GM12878 (cell line): ENCODE data around the gene FGD5. TPM values are rescaled to one million over a fixed set of nuclear protein-coding genes. Genes with fewer than 3 reads are reported as not detected.

Experiments
- ATAC-seq: fragments of 200-7000 bp; cut with Tn5 transposase; 3 replicates; pipeline ENCODE4 v1.9.1; 2020; ENCODE audit warnings: mild to moderate bottlenecking, moderate library complexity
- BruUV-seq: library from RNA; stranded (reverse); fragments of 400-500 nt; replicated peaks from 2 replicates; lab custom pipeline; 2021; lab: Mats Ljungman, UMichigan
- CTCF ChIA-PET: fragments of 300-600 bp; sonication (Branson Sonifier 250); formaldehyde crosslinking; extraction: SDS; loops from one replicate; lab custom pipeline; 2021; ENCODE audit warnings: inconsistent platforms; lab: Yijun Ruan, JAX
- POLR2A ChIA-PET: fragments of 350-600 bp; formaldehyde crosslinking; extraction: SDS; loops from one replicate; lab custom pipeline; 2021; ENCODE audit warnings: inconsistent platforms; lab: Charles Lee
- RAD21 ChIA-PET: fragments of 300-600 bp; sonication (Branson Sonifier 250); formaldehyde crosslinking; loops from one replicate; lab custom pipeline; 2023; ENCODE audit warnings: antibody characterized with exemption; ENCODE audit not compliant: unreplicated experiment; lab: Charles Lee
- SMC1A ChIA-PET: fragments of 300-600 bp; sonication (Branson Sonifier 250); formaldehyde crosslinking; loops from one replicate; lab custom pipeline; 2023; ENCODE audit not compliant: unreplicated experiment, uncharacterized antibody; lab: Charles Lee
- DNase-seq: peaks from one replicate; pipeline ENCODE4 v3.0.0-alpha.2; 2011; ENCODE audit warnings: low read depth, low spot score
- FAIRE-seq: peaks from 3 replicates; lab custom pipeline; 2011; peaks lifted over from hg19 to GRCh38; lab: Jason Lieb, UNC
- H2AFZ ChIP-seq: 2 replicates; pipeline ENCODE4 v1.6.0; 2011; ENCODE audit warnings: low read depth, low read length, control low read depth; ENCODE audit not compliant: control insufficient read depth
- H3K27ac ChIP-seq: 2 replicates; pipeline ENCODE4 v1.5.1; 2011; ENCODE audit warnings: control low read depth; ENCODE audit not compliant: control insufficient read depth, insufficient read depth
- H3K27me3 ChIP-seq, 2 experiments: replicated peaks in 1 of 2; 2 replicates each; pipeline versions ENCODE4 v1.6.0 to v1.6.1; 2011; ENCODE audit warnings: low read length in 1 of 2; ENCODE audit not compliant: control insufficient read depth in 2 of 2, insufficient read depth in 2 of 2
- H3K36me3 ChIP-seq, 2 experiments: 2 replicates each; pipeline ENCODE4 v1.5.1; 2011; ENCODE audit warnings: low read length in 1 of 2; ENCODE audit not compliant: control insufficient read depth in 2 of 2, insufficient read depth in 2 of 2
- H3K4me1 ChIP-seq: 2 replicates; pipeline ENCODE4 v1.6.1; 2011; ENCODE audit warnings: mild to moderate bottlenecking, low read length, moderate library complexity, mixed read lengths; ENCODE audit not compliant: control insufficient read depth, insufficient read depth
- H3K4me2 ChIP-seq: 2 replicates; pipeline ENCODE4 v1.6.0; 2011; ENCODE audit warnings: control low read depth; ENCODE audit not compliant: control insufficient read depth, insufficient read depth
- H3K4me3 ChIP-seq: fragments of 200-600 bp; sonication (generic); 2 replicates; pipeline ENCODE4 v1.5.1; 2016
- H3K79me2 ChIP-seq: 2 replicates; pipeline ENCODE4 v1.6.0; 2011; ENCODE audit warnings: low read length; ENCODE audit not compliant: control insufficient read depth, insufficient read depth
- H3K9ac ChIP-seq: 2 replicates; pipeline ENCODE4 v1.8.0; 2011; ENCODE audit warnings: low read length, control low read depth, mixed read lengths; ENCODE audit not compliant: control insufficient read depth, insufficient read depth
- H3K9me3 ChIP-seq: replicated peaks from 3 replicates; pipeline ENCODE4 v1.5.1; 2011; ENCODE audit warnings: mild to moderate bottlenecking, low read length; ENCODE audit not compliant: control insufficient read depth, insufficient read depth
- H4K20me1 ChIP-seq: 2 replicates; pipeline ENCODE4 v1.6.0; 2011; ENCODE audit not compliant: control insufficient read depth, insufficient read depth
- ATF3 ChIP-seq: IDR thresholded peaks from 2 replicates; pipeline ENCODE4 v1.6.1; 2011; ENCODE audit warnings: low read depth, mild to moderate bottlenecking, low read length, moderate library complexity, borderline replicate concordance; ENCODE audit errors: extremely low read depth
- BRCA1 ChIP-seq: IDR thresholded peaks from 2 replicates; pipeline ENCODE4 v1.6.1; 2011; ENCODE audit warnings: low read depth, low read length, improper control_type of control experiment
- CHD1 ChIP-seq: IDR thresholded peaks from 2 replicates; pipeline ENCODE4 v1.6.1; 2012; ENCODE audit warnings: low read depth, low read length, improper control_type of control experiment
- DPF2 ChIP-seq: fragments of 450-650 bp; IDR thresholded peaks from 2 replicates; pipeline ENCODE4 v1.6.1; 2017; ENCODE audit warnings: mild to moderate bottlenecking
- ESRRA ChIP-seq: IDR thresholded peaks from 2 replicates; pipeline ENCODE4 v1.6.1; 2012; ENCODE audit warnings: mild to moderate bottlenecking, low read length, improper control_type of control experiment
- GATAD2B ChIP-seq: fragments of 450-650 bp; conservative IDR thresholded peaks from 2 replicates; pipeline ENCODE4 v1.6.1; 2017; ENCODE audit warnings: low read depth, mild to moderate bottlenecking, moderate library complexity
- IKZF2 ChIP-seq, 2 experiments: fragments of 450-650 bp; IDR thresholded peaks; 2 replicates each; pipeline ENCODE4 v1.6.1; 2017; ENCODE audit warnings: mild to moderate bottlenecking in 2 of 2, moderate library complexity in 2 of 2
- JUNB ChIP-seq: IDR thresholded peaks from 2 replicates; pipeline ENCODE4 v1.6.1; 2016; ENCODE audit warnings: antibody characterized with exemption, mild to moderate bottlenecking
- KAT2A ChIP-seq: conservative IDR thresholded peaks from 2 replicates; pipeline ENCODE4 v1.6.1; 2011; ENCODE audit warnings: low read depth, low read length; ENCODE audit not compliant: control insufficient read depth
- KDM1A ChIP-seq: fragments of 200-600 bp; sonication (generic); IDR thresholded peaks from 2 replicates; pipeline ENCODE4 v1.6.1; 2016; ENCODE audit warnings: borderline replicate concordance
- MYC ChIP-seq: IDR thresholded peaks from 2 replicates; pipeline ENCODE4 v1.6.1; 2011; ENCODE audit warnings: mild to moderate bottlenecking, low read length, moderate library complexity, inconsistent platforms; ENCODE audit not compliant: insufficient read depth, insufficient replicate concordance, insufficient read length, severe bottlenecking
- NFIC ChIP-seq: IDR thresholded peaks from 2 replicates; pipeline ENCODE4 v1.6.1; 2012; ENCODE audit warnings: low read depth, mild to moderate bottlenecking, inconsistent platforms, low read length, moderate library complexity
- NFYA ChIP-seq: IDR thresholded peaks from 2 replicates; pipeline ENCODE4 v1.6.1; 2011; ENCODE audit warnings: low read depth, mild to moderate bottlenecking, low read length, improper control_type of control experiment, borderline replicate concordance
- RBBP5 ChIP-seq: fragments of 200-600 bp; sonication (generic); conservative IDR thresholded peaks from 2 replicates; pipeline ENCODE4 v1.6.1; 2016
- RCOR1 ChIP-seq: conservative IDR thresholded peaks from 2 replicates; pipeline ENCODE4 v1.6.1; 2012; ENCODE audit warnings: low read depth, low read length, improper control_type of control experiment
- SUPT20H ChIP-seq: IDR thresholded peaks from 2 replicates; pipeline ENCODE4 v1.6.1; 2011; ENCODE audit warnings: low read depth, mild to moderate bottlenecking, low read length, moderate library complexity, borderline replicate concordance; ENCODE audit not compliant: control insufficient read depth
- TAF1 ChIP-seq: IDR thresholded peaks from 2 replicates; pipeline ENCODE4 v1.6.1; 2011; ENCODE audit warnings: mild to moderate bottlenecking, low read depth, low read length, borderline replicate concordance
- ZBED1 ChIP-seq: IDR thresholded peaks from 2 replicates; pipeline ENCODE4 v1.6.1; 2016; ENCODE audit warnings: borderline replicate concordance
- WGBS: methylation state at CpG from one replicate; pipeline ENCODE4 v1.1.6; 2016; ENCODE audit warnings: low lambda C conversion rate; ENCODE audit not compliant: insufficient replicate concordance, insufficient coverage; ENCODE audit errors: missing lambda C conversion rate; 5-methylcytosine and 5-hydroxymethylcytosine counted together
- in situ Hi-C: fragments of 300-500 bp; cut with MboI; formaldehyde crosslinking; loops from 9 replicates; pipeline ENCODE4 v1.14.3; 2018; ENCODE audit warnings: mixed read lengths
- intact Hi-C: fragments of 100-400 bp; cut with micrococcal nuclease; formaldehyde crosslinking; loops from one replicate; pipeline ENCODE4 v1.14.2; 2022; ENCODE audit not compliant: unreplicated experiment
- polyA plus RNA-seq, 11 experiments: library from polyadenylated mRNA; depleted of rRNA in 4 of 11; unstranded in 6 of 11; stranded (reverse) in 5 of 11; fragments of >200 nt; fragmentation: Nextera tagmentation in 4 of 11; fragmentation: Illumina TruSeq in 1 of 11; extraction: Ambion mirVana in 4 of 11; extraction: Trizol in 1 of 11; gene quantifications; 1 replicate in 1 of 11; 2 replicates in 10 of 11; pipeline versions ENCODE4 v1.2.1 to v1.2.3, GENCODE V29; 2011 to 2016; ENCODE audit warnings: inconsistent platforms in 2 of 11, missing spikeins in 2 of 11, low read depth in 1 of 11
- total RNA-seq, 4 experiments: library from RNA; depleted of rRNA in 3 of 4; stranded (reverse); fragments of >200 nt in 3 of 4; fragmentation: Illumina TruSeq in 1 of 4; extraction: Trizol in 1 of 4; gene quantifications; 2 replicates each; pipeline versions ENCODE4 v1.2.1 to v1.2.3, GENCODE V29; 2013 to 2021

The FGD5 gene
- total and polyA plus RNA-seq, 10 of the 15 experiments (the other 5 are each of a cell fraction or from before 2014, with no cell fraction given): 0.03 to 0.13 (median 0.11) TPM; not detected in 3

GRCh38 chr3:14820156-14820555 lies 1.4 kb downstream of the FGD5 start:
- H3K27ac ChIP-seq: no peak overlapping the region

GRCh38 chr3:14821151-14821550 lies 2.4 kb downstream of the FGD5 start:
- Histone ChIP-seq H3K27me3 (peaks cover 0 to 2% of the 10 kb centered on the region in 2 experiments; a peak in 1 of 4 replicates), H3K4me3 (no peak overlapping the region), H3K4me1 (no peaks in the 10 kb centered on the region), H3K36me3 (no peaks in the 10 kb centered on the region), H3K27ac (no peak overlapping the region), H3K9me3 (no peaks in the 10 kb centered on the region), H3K79me2 (no peaks in the 10 kb centered on the region), H4K20me1 (no peaks in the 10 kb centered on the region), H3K9ac (no peak overlapping the region), H2AFZ (no peak overlapping the region), H3K4me2 (no peak overlapping the region)
- intact Hi-C loops (no loop called here), in situ Hi-C loops (no loop called here)
- ChIA-PET SMC1A (interaction anchor here (0.8 kb wide), 1 partner anchor 40 kb away, joined by 3 read pairs; no protein-coding TSS in a partner anchor), RAD21 (no interaction called here), CTCF (interaction anchor here (1.3 kb wide), 1 partner anchor 40 kb away, joined by 3 read pairs; no protein-coding TSS in a partner anchor), POLR2A (no interaction called here)
- no peak for DNase-seq
- WGBS: 51% methylated on average over 16 of the region's 16 CpGs
- FAIRE-seq: no peak
- ATAC-seq: no peak
- BruUV-seq: no TSS peak
- TF ChIP-seq KAT2A (no peak), TAF1 (no peak), JUNB (no peak), ATF3 (no peak), IKZF2 (IDR thresholded peaks at IDR 0.05) (no peak), GATAD2B (no peak), ZBED1 (no peak), RCOR1 (no peak), NFYA (no peak), MYC (no peak), SUPT20H (no peak), DPF2 (no peak)

More at GRCh38 chr3:14820156-14820555, 1.4 kb downstream of the FGD5 start:
- Histone ChIP-seq H3K36me3 (no peaks in the 10 kb centered on the region), H3K4me3 (no peak overlapping the region), H3K9ac (no peak overlapping the region), H4K20me1 (no peaks in the 10 kb centered on the region), H3K27me3 (peaks cover 0 to 4% of the 10 kb centered on the region in 2 experiments; a peak in 2 of 4 replicates), H3K4me2 (no peak overlapping the region), H3K9me3 (no peaks in the 10 kb centered on the region), H3K4me1 (no peaks in the 10 kb centered on the region), H3K79me2 (no peaks in the 10 kb centered on the region), H2AFZ (no peak overlapping the region)
- BruUV-seq: no TSS peak
- in situ Hi-C loops (no loop called here), intact Hi-C loops (no loop called here)
- WGBS: 51% methylated on average over 17 of the region's 17 CpGs
- SMC1A ChIA-PET: no interaction called here
- no peak for DNase-seq
- CTCF ChIA-PET: no interaction called here
- RAD21 ChIA-PET: no interaction called here
- POLR2A ChIA-PET: no interaction called here
- ATAC-seq: no peak
- no peak for FAIRE-seq
- TF ChIP-seq KDM1A (no peak), ESRRA (no peak), SUPT20H (no peak), JUNB (no peak), NFIC (no peak), BRCA1 (no peak), CHD1 (no peak), RBBP5 (no peak)
